Measurements from ENCODE around the gene CNPY4. TPM values are rescaled to one million over a fixed set of nuclear protein-coding genes. Genes with fewer than 3 reads are reported as not detected.

Gene CNPY4
- total and polyA plus RNA-seq, 10 of the 15 experiments (the other 5 are each of a cell fraction or from before 2014, with no cell fraction given), result 2.5 to 9.2 (median 6.8) TPM

- no peak for TF ChIP-seq REST (IDR thresholded peaks at IDR 0.05; ENCODE audit: low read depth, low read length)
- no peak for TF ChIP-seq PRDM15 (CRISPR knock-in tag; IDR thresholded peaks at IDR 0.05)
- no peak for TF ChIP-seq NR2C1 (IDR thresholded peaks at IDR 0.05)
- TF ChIP-seq SIX5 (IDR thresholded peaks at IDR 0.05; ENCODE audit: low read depth, low read length, severe bottlenecking), result no peak
- TF ChIP-seq HCFC1 (IDR thresholded peaks at IDR 0.05; ENCODE audit: low read length), result no peak
- no peak for TF ChIP-seq RELA (IDR thresholded peaks at IDR 0.05; ENCODE audit: borderline replicate concordance, partially characterized antibody)
- no peak for TF ChIP-seq NRF1 (conservative IDR thresholded peaks at IDR 0.05; ENCODE audit: low read depth, low read length)
- no peak for TF ChIP-seq FOXK2 (IDR thresholded peaks at IDR 0.05)
- no peak for TF ChIP-seq IKZF2 (IDR thresholded peaks at IDR 0.05)
- TF ChIP-seq BACH1 (IDR thresholded peaks at IDR 0.05; ENCODE audit: borderline replicate concordance), result no peak
- no peak for TF ChIP-seq CTCF (IDR thresholded peaks at IDR 0.05 in 2 of 3, conservative IDR thresholded peaks at IDR 0.05 in 1 of 3; ENCODE audit: control insufficient read depth in 2 of 3, extremely low read depth in 1 of 3, insufficient read depth in 1 of 3, low read depth in 3 of 3, low read length in 3 of 3)
- no peak for TF ChIP-seq PML (IDR thresholded peaks at IDR 0.05; ENCODE audit: low read length)
These were observed 5.1 kb downstream of the CNPY4 start (continued) for GRCh38 chr7:100124301-100125230.

All from GM12878 (cell line).